Activated T-cell treated with anti-CD3 and anti-CD28 coated beads for 24 hours (primary cell): ENCODE measurements around the gene GCNT4.
"Not testable (repeated sequence)": the region's sequence is repeated elsewhere in the genome, so short reads cannot be mapped to it uniquely, and the experiment has no call there.

Experiments
- DNase-seq: peaks from one replicate; pipeline ENCODE4 v3.0.0-alpha.2; 2020; ENCODE audit warnings: low read depth

GCNT4 gene

GRCh38 chr5:75052192-75053053 is at the start of gene GCNT4:
Gene GCNT4, minus strand, starts transcription at chr5:75052558. Its CDS starts 22,521 bp downstream, at chr5:75030037.
- DNase-seq, result no peak

GRCh38 chr5:75095956-75096355 is 43.6 kb upstream of the GCNT4 start:
- DNase-seq, result not testable (repeated sequence)

GRCh38 chr5:75091597-75091996 is 39.2 kb upstream of the GCNT4 start:
- DNase-seq, result no peak

- no peak for DNase-seq
Measured at GRCh38 chr5:75089662-75090061, 37.3 kb upstream of the GCNT4 start.

- DNase-seq, result peak; percentile 5
Measured at GRCh38 chr5:75089137-75089536, 36.8 kb upstream of the GCNT4 start.

GRCh38 chr5:75088648-75089047 is 36.3 kb upstream of the GCNT4 start:
- no peak for DNase-seq

GRCh38 chr5:75081510-75081909 is 29.2 kb upstream of the GCNT4 start:
- no peak for DNase-seq

GRCh38 chr5:75079346-75079745 is 27.0 kb upstream of the GCNT4 start:
- DNase-seq, result not testable (repeated sequence)

- DNase-seq, result no peak
Measured at GRCh38 chr5:75078027-75078426, 25.7 kb upstream of the GCNT4 start.

GRCh38 chr5:75072061-75072460 is 19.7 kb upstream of the GCNT4 start:
- no peak for DNase-seq

- DNase-seq, result no peak
Measured at GRCh38 chr5:75071100-75071499, 18.7 kb upstream of the GCNT4 start.

GRCh38 chr5:75067434-75067833 is 15.1 kb upstream of the GCNT4 start:
- DNase-seq, result no peak

- DNase-seq, result no peak
Measured at GRCh38 chr5:75062925-75063531, 10.7 kb upstream of the GCNT4 start.

GRCh38 chr5:75059912-75060545 is 7.7 kb upstream of the GCNT4 start:
- DNase-seq, result no peak

GRCh38 chr5:75058986-75059535 is 6.7 kb upstream of the GCNT4 start:
- no peak for DNase-seq

GRCh38 chr5:75057561-75057960 is 5.2 kb upstream of the GCNT4 start:
- no peak for DNase-seq

- no peak for DNase-seq
Measured at GRCh38 chr5:75055727-75056144, 3.4 kb upstream of the GCNT4 start.

- no peak for DNase-seq
Measured at GRCh38 chr5:75054134-75054930, 2.0 kb upstream of the GCNT4 start.

- DNase-seq, result peak; percentile 36
Measured at GRCh38 chr5:75053304-75054133, 1.2 kb upstream of the GCNT4 start.

- DNase-seq, result no peak
Measured at GRCh38 chr5:75053054-75053303, 621 bp upstream of the GCNT4 start.

- DNase-seq, result no peak
Measured at GRCh38 chr5:75051217-75051751, 1.1 kb downstream of the GCNT4 start.
